Lower leg skin (tissue), 4 donors: ENCODE data around the gene STX4. TPM values are rescaled to one million over a fixed set of nuclear protein-coding genes. Genes with fewer than 3 reads are reported as not detected.

Experiments used
- DNase-seq, 2 donors: peaks; one replicate each; pipeline ENCODE4 v3.0.0-alpha.2; 2019; ENCODE audit warnings: low spot score in 2 of 2
- H3K4me3 ChIP-seq: fragments of 200-600 bp; sonication (generic); 2 replicates; pipeline ENCODE4 v1.5.1; 2017; ENCODE audit warnings: mild to moderate bottlenecking, low read depth; ENCODE audit not compliant: poor library complexity, severe bottlenecking
- CTCF ChIP-seq, 3 donors: fragments of 450-650 bp; IDR thresholded peaks; one replicate each; pipeline ENCODE4 v1.5.1; 2016; ENCODE audit warnings: antibody characterized with exemption in 3 of 3, mild to moderate bottlenecking in 3 of 3, moderate library complexity in 2 of 3
- POLR2A ChIP-seq, 2 donors: fragments of 450-650 bp; IDR thresholded peaks; one replicate each; pipeline ENCODE4 v1.6.1; 2016 to 2017; ENCODE audit warnings: antibody characterized with exemption in 2 of 2, mild to moderate bottlenecking in 1 of 2, moderate library complexity in 1 of 2
- WGBS, 2 donors: methylation state at CpG; one replicate each; pipeline ENCODE4 v1.1.5; 2018; 5-methylcytosine and 5-hydroxymethylcytosine counted together
- intact Hi-C: fragments of 100-400 bp; cut with DNase I; formaldehyde crosslinking; loops from one replicate; pipeline ENCODE4 v1.15.0; 2023; ENCODE audit warnings: low total_unique reads
- total RNA-seq, 4 donors: library from RNA; depleted of rRNA; stranded (reverse); fragments of >200 nt; gene quantifications; one replicate each; pipeline ENCODE4 v1.1.0, GENCODE V29; 2016

STX4 gene
- total RNA-seq, 4 donors from 2014 or later = 38.7 to 53.1 (median 46.4) TPM

GRCh38 chr16:30992276-30992780 lies 41.0 kb upstream of the STX4 start:
- 85 to 91% methylated on average over 19 to 20 of the region's 21 CpGs for WGBS, 2 donors
- no peak overlapping the region for H3K4me3 ChIP-seq
- intact Hi-C loops = no loop called here
- TF ChIP-seq CTCF (IDR thresholded peaks at IDR 0.05) (no peak), POLR2A (IDR thresholded peaks at IDR 0.05) (no peak)
- DNase-seq = no peak

- intact Hi-C loops = no loop called here
- H3K4me3 ChIP-seq = no peak overlapping the region
- DNase-seq = no peak
- 84 to 91% methylated on average over 29 of the region's 29 CpGs for WGBS, 2 donors
- no peak for TF ChIP-seq CTCF (IDR thresholded peaks at IDR 0.05)
- no peak for TF ChIP-seq POLR2A (IDR thresholded peaks at IDR 0.05)
Measured at GRCh38 chr16:30992931-30993816, 40.2 kb upstream of the STX4 start.

GRCh38 chr16:30995927-30996323 lies 37.4 kb upstream of the STX4 start:
- H3K4me3 ChIP-seq = no peak overlapping the region
- DNase-seq = no peak
- intact Hi-C loops = no loop called here
- no peak for TF ChIP-seq CTCF (IDR thresholded peaks at IDR 0.05)
- no peak for TF ChIP-seq POLR2A (IDR thresholded peaks at IDR 0.05)
- WGBS, 2 donors = 73 to 79% methylated on average over 11 of the region's 11 CpGs

- no peak for DNase-seq
- TF ChIP-seq CTCF (IDR thresholded peaks at IDR 0.05) (no peak), POLR2A (IDR thresholded peaks at IDR 0.05) (no peak)
- 16 to 19% methylated on average over 21 to 22 of the region's 23 CpGs for WGBS, 2 donors
- H3K4me3 ChIP-seq = peak overlapping the region; percentile 38
- intact Hi-C loops = no loop called here
Measured at GRCh38 chr16:30996324-30996984, 36.9 kb upstream of the STX4 start.

GRCh38 chr16:30996985-30997724 lies 36.2 kb upstream of the STX4 start:
- intact Hi-C loops = no loop called here
- WGBS, 2 donors = 4% methylated on average over 28 to 48 of the region's 60 CpGs
- H3K4me3 ChIP-seq = peak overlapping the region; percentile 38
- no peak for TF ChIP-seq POLR2A (IDR thresholded peaks at IDR 0.05)
- TF ChIP-seq CTCF (IDR thresholded peaks at IDR 0.05) = no peak
- DNase-seq = peak; percentile 82 to 96
